ENCODE results near the gene VSTM4. TPM values are rescaled to one million over a fixed set of nuclear protein-coding genes. Genes with fewer than 3 reads are reported as not detected.
A peak's percentile ranks its signal among the peaks of the same experiment; 100 is the strongest.

Gene VSTM4
- total and polyA plus RNA-seq, 2 of the 4 experiments (the other 2 are of a cell fraction) = 2.4 to 2.9 TPM

GRCh38 chr10:49150426-49150825 lies 35.1 kb upstream of the VSTM4 start:
- Histone ChIP-seq H4K5ac (ENCODE audit: low read depth, low read length) (no peak overlapping the region), H3K4me2 (ENCODE audit: low read depth, low read length) (no peak overlapping the region), H3K23ac (ENCODE audit: low read depth, low read length) (no peak overlapping the region), H2BK15ac (ENCODE audit: low read depth, low read length) (no peak overlapping the region; the same call in 1 of the 3 replicates), H3K4me1 (ENCODE audit: control insufficient read depth, insufficient read depth, low read length) (peaks cover 9% of the 10 kb centered on the region), H3K4ac (ENCODE audit: low read depth, low read length) (no peak overlapping the region), H4K91ac (ENCODE audit: insufficient read depth, low read depth, low read length) (no peak overlapping the region), H2AK5ac (ENCODE audit: low read depth, low read length) (no peak overlapping the region), H4K20me1 (ENCODE audit: insufficient read depth, low read length) (no peaks in the 10 kb centered on the region), H2AK9ac (replicated peaks; ENCODE audit: low read depth, low read length, poor library complexity) (no peak overlapping the region), H3K9me1 (ENCODE audit: insufficient read depth, low read length) (peaks cover 8% of the 10 kb centered on the region), H2AFZ (replicated peaks; ENCODE audit: low read length, poor library complexity) (no peak overlapping the region), H3K27ac (ENCODE audit: insufficient read depth, low read length) (no peak overlapping the region), H2BK5ac (ENCODE audit: low read depth, low read length, poor library complexity, severe bottlenecking) (no peak overlapping the region), H2BK20ac (ENCODE audit: low read depth, low read length) (no peak overlapping the region), H2BK120ac (ENCODE audit: low read depth, low read length) (peak overlapping the region; percentile 38; the same call in 1 of the 2 replicates), H3K36me3 (ENCODE audit: control insufficient read depth, insufficient read depth, low read length) (no peaks in the 10 kb centered on the region), H4K8ac (ENCODE audit: low read depth in 2 of 2, low read length in 2 of 2) (no peak overlapping the region), H3K56ac (ENCODE audit: extremely low read depth, insufficient read depth, low read length) (no peak overlapping the region), H3K79me1 (ENCODE audit: low read depth in 1 of 2, low read length in 2 of 2) (no peaks in the 10 kb centered on the region), H3K27me3 (ENCODE audit: control insufficient read depth, insufficient read depth, low read length) (no peaks in the 10 kb centered on the region), H3K18ac (ENCODE audit: low read depth, low read length) (no peak overlapping the region), H3K14ac (replicated peaks; ENCODE audit: low read depth, low read length) (no peak overlapping the region), H3K9ac (ENCODE audit: low read depth, low read length) (no peak overlapping the region), H3K4me3 (ENCODE audit: insufficient read depth, low read depth, low read length) (no peak overlapping the region), H3K9me3 (ENCODE audit: control insufficient read depth, insufficient read depth, low read length) (no peaks in the 10 kb centered on the region; the same call in 1 of the 2 replicates)
- no TSS peak for BruUV-seq (replicated peaks)
- in situ Hi-C loops (cut with MboI; ENCODE audit: low sequenced_read_pairs) = no loop called here
- no peak for TF ChIP-seq MXI1 (IDR thresholded peaks at IDR 0.05; ENCODE audit: borderline replicate concordance, low read depth, low read length)
- TF ChIP-seq RAD21 (IDR thresholded peaks at IDR 0.05; ENCODE audit: low read length) = no peak
- TF ChIP-seq CEBPB (IDR thresholded peaks at IDR 0.05; ENCODE audit: low read depth, low read length) = no peak
- TF ChIP-seq, protein P1, sequence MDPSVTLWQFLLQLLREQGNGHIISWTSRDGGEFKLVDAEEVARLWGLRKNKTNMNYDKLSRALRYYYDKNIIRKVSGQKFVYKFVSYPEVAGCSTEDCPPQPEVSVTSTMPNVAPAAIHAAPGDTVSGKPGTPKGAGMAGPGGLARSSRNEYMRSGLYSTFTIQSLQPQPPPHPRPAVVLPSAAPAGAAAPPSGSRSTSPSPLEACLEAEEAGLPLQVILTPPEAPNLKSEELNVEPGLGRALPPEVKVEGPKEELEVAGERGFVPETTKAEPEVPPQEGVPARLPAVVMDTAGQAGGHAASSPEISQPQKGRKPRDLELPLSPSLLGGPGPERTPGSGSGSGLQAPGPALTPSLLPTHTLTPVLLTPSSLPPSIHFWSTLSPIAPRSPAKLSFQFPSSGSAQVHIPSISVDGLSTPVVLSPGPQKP (IDR thresholded peaks at IDR 0.05; ENCODE audit: borderline replicate concordance, low read depth, low read length) = no peak
- TF ChIP-seq BHLHE40 (IDR thresholded peaks at IDR 0.05; ENCODE audit: low read depth, low read length) = no peak
- no peak for TF ChIP-seq MAFK (IDR thresholded peaks at IDR 0.05; ENCODE audit: low read depth, low read length)
- no peak for TF ChIP-seq CTCF (conservative IDR thresholded peaks at IDR 0.05; ENCODE audit: low read depth, low read length)
- no peak for TF ChIP-seq RCOR1 (IDR thresholded peaks at IDR 0.05; ENCODE audit: insufficient replicate concordance, low read length)
- no peak for DNase-seq
- WGBS, 2 experiments (ENCODE audit: extremely low coverage in 2 of 2, insufficient read length in 1 of 2) = 100% methylated on average over 1 of the region's 5 CpGs; no CpG with 5 or more reads in 1 of the 2 experiments
- dilution Hi-C loops (cut with HindIII; ENCODE audit: low sequenced_read_pairs, unreplicated experiment) = no loop called here
- ChIA-PET POLR2A (ENCODE audit: unreplicated experiment) (no interaction called here), CTCF (interaction anchor here (0.9 to 1.1 kb wide), 3 partner anchors 11 kb away, joined by 3 to 4 read pairs (median 3); no protein-coding TSS in a partner anchor)
- no peak for ATAC-seq (ENCODE audit: low read depth)
- intact Hi-C loops (cut with micrococcal nuclease) = no loop called here
